GM18519 (cell line): Measurements from ENCODE around the gene CNTD1.
"Not testable (repeated sequence)": the region's sequence is repeated elsewhere in the genome, so short reads cannot be mapped to it uniquely, and the experiment has no call there.

Source experiments
- ATAC-seq: cut with Tn5 transposase; IDR thresholded peaks from one replicate; pipeline ENCODE4 v1.9.1; 2021; ENCODE audit warnings: mild to moderate bottlenecking, moderate library complexity; ENCODE audit not compliant: unreplicated experiment, low FRiP score

Gene CNTD1, protein sequence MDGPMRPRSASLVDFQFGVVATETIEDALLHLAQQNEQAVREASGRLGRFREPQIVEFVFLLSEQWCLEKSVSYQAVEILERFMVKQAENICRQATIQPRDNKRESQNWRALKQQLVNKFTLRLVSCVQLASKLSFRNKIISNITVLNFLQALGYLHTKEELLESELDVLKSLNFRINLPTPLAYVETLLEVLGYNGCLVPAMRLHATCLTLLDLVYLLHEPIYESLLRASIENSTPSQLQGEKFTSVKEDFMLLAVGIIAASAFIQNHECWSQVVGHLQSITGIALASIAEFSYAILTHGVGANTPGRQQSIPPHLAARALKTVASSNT

DNA sequence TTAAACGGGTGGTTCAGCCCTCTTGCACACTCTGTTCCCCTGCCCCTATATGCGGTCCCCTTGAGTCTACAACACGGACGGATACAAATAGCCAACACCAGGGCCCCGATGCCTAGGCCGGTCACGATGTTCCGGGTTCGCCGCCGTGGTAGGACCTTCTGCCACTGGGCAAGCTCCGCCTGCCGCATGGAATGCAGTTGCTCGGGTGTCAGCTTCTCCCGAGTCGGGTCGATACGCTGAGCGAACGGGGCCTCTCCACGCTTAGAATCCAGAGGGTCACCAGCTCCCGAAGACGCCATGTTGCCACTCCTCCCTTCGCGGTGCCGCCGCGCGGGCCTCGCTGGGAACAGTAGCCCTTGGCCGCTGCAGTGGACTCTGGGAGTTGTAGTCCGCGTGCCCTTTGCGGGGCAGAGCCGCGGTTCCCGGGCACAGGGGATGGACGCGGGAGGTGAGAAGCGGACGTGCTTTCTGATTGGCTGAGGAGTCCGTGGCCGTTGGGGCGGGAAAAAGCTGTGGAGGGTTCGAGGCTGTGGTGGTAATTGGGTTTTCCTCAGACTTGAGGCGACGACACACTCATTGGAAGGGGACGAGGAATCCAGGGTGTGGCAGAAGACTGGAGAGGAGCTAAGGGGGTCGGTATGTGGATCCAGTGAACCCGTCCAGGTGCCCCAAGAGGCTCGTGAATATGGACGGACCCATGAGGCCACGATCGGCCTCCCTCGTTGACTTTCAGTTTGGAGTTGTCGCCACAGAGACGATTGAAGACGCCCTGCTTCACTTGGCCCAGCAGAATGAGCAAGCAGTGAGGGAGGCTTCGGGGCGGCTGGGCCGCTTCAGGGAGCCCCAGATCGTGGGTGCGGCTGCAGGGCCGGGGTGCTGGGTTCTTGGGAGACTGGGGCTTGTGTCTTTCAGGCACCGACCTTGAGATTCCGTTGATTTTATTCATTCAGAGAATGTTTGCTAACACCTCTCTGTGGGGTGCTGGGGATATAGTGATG lies at the start of gene CNTD1, which contains the start of gene COA3:
CNTD1 (plus strand) TSS at position 479 of the 998 bp plus-strand sequence; CDS start at position 686, 207 bp downstream.
COA3 (minus strand) TSS at position 322 of the 998 bp plus-strand sequence; CDS start at position 299, 23 bp downstream.
- no peak for ATAC-seq

DNA sequence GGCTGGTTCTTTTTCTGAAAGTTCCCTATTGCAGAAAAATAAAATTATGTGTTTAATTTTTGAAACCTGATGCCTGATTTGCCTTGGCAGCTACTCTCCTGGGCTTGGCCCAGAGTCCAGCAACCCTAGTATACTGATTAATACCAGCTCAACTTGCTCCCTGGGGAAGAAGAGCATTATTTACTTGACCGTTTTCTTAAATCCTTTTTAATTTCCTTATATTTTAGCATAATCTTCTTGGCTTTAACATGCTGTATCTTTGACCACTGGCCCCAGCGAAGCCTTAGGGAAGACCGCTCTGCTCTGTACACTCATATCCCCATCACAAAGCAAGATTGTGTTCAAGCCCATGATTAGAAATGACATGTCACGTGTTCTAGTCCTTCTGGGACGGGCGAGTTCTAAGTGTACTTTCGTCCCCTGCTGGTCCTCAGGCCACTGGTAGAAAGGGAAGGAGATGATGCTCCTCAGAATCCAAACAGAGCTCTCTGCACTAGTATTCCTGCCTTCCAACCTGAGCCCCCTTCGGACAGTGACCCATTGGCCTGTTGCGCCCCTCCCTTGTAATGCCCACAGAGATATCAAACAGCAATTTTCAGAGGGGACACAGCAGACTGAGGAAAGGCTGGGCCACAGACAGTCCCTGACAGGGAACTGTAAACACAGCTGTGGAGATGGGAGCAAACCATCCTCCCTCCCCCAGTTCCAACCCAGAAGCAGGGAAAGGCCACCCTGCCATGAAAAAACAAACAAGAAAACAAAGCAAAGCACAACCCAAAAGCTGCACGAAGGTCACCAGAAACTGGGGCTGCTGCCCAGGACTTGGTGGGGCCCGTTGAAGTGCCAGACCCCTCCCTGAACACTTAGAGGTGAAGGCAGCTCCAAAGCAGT lies 49.5 kb upstream of the CNTD1 start:
- no peak for ATAC-seq

DNA sequence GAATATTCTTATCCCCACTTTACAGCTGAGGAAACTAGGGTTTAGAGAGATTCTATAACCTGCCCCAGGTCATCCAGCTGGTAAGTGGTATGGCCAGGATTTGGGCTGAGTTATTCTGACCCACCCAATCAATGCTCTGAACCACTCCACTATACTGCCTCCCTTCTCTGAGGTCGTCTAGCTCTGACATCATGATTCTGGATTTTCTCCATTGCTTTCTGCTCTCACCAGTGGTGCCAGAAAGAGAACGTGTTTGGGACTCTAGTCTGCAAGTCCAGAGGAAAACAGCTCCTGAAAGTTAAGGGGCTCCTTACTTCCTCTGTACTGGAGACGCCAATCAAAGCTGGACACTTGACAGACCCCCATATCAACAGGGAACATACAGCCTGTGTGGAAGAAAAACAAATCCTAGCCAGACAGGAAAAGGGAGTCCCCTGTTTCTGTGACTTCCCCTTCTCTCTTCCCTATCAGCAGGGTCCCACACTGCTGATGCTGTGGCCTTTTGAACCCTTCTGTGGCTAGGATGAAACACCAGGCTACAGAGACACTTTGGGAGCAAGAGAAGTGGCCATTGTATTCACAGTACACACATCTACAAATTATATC lies 47.8 kb upstream of the CNTD1 start:
- no peak for ATAC-seq

DNA sequence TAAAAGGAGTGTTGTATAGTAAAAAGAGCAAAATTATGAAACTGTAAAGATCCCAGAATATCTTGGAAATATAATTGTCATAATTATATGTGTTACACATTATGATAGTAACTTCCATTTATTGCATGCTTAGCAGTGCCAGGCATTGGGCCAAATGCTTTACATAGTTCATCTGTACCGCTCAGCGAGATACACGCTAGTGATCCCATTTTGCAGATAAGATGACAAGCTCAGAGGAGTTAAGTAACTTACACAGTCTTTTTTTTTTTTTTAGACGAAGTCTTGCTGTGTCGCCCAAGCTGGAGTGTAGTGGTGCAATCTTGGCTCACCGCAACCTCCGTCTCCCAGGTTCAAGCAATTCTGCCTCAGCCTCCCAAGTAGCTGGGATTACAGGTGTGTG lies 47.0 kb upstream of the CNTD1 start:
- ATAC-seq: no peak

DNA sequence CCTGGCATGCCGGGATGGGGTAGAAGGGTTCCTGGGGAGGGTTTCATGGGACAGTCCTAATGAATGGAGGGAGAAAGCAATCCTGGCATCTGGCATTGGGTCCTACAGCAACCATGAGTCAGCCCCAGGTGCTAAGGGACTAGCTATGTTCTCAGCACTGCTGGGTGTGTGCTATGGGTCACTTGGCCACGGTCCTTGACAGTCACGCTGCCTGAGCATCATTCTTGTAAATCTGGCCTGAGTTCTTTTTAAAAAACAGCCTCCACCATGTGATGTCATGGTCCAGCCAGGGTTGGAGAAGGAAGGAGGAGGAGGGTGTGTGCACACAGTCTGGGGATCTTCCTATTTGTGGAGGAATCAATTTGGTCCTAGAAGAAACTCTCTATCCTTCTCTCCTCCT lies 43.9 kb upstream of the CNTD1 start:
- ATAC-seq: no peak

DNA sequence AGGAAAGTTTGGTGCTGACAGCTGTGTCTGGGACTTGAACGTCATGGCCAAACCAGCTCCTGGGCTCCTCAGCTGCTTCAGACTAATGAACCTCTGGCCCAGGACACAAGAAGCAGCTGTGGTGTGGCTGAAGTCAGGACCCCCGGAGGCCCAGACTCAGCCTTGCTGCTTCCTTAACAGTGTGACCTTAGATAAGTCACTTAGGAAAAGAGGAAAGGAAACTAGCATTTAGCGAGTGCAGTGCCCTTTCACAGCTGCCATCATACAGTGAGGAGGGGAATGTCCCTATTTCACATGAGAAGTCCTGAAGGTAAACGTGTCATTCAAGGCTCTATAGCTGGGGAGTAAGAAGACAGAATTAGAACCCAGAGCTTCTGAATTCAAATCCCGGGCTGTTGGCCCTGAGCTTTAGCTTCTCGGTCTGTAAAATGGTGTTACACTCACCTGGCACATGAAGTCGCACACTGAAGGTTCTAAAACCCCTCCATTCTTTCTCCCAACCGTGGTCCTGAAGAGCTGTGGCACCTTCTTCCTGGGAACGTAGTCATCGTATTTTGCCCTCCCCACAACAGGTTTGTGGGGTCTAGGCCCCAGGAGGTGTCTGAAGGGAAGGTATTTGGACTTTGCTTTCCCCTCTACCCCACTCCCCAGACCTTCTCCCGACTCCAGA lies 38.5 kb upstream of the CNTD1 start:
- ATAC-seq: no peak

DNA sequence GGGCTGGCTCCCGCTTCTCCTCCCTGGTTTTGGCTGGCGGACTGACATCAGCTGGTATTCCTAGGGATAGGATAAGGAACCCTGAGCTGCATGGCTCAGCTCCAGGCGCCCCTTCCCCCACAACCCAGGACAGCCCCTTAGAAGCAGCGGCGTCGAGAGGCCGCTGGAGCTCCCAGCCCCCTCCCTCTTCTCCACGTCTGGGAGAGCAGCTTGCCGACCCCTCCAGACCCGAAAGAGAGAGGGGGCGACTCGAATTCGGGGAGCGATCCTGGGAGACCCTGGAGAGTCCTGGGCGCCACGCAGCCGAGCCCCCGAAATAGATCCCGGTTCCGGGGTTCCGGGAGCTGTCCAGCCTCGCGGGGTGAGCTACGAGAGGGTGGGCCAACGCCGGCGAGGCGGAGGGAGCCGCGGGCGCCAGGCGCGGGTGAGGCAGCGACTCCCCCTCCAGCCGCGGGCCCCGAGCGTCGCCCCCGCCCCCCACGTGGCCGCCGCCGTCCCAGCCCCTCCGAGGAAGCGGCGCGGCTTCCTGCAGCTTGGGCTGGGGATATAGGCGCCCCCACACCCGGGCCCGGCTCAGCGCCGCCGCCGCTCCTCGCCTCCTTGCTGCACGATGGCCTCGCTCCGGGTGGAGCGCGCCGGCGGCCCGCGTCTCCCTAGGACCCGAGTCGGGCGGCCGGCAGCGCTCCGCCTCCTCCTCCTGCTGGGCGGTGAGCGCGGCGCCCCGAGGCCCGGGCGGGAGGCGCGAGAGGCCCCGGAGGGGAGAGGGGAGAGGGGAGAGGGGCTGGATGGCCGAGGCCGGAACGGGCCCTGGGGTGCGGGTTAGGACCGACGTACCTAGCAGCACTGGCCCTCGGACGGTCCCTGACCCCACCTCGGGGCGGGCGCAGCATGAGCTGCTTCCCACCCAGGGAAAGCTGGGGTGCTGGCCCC lies 37.7 kb upstream of the CNTD1 start, which contains the start of gene RAMP2:
RAMP2 (plus strand) TSS at position 576 of the 930 bp plus-strand sequence; CDS start at position 611, 35 bp downstream.
- ATAC-seq: no peak

DNA sequence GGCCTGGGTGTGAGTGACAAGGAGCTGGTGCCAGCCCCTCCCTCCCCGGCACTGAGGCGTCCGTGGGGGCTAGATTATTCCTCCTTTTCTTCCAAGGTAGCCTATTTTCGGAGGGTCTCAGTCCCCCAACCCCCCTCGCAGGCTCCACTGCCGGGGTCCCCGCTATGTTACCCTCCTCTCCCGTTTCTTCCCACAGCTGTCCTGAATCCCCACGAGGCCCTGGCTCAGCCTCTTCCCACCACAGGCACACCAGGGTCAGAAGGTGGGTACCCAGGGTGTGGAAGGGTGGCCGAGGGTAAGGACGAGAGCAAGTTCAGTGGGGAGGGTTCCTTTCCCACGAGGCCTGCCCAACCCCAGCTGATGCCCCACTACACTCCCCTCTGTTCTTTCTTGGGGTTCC lies 37.0 kb upstream of the CNTD1 start:
- ATAC-seq: no peak

DNA sequence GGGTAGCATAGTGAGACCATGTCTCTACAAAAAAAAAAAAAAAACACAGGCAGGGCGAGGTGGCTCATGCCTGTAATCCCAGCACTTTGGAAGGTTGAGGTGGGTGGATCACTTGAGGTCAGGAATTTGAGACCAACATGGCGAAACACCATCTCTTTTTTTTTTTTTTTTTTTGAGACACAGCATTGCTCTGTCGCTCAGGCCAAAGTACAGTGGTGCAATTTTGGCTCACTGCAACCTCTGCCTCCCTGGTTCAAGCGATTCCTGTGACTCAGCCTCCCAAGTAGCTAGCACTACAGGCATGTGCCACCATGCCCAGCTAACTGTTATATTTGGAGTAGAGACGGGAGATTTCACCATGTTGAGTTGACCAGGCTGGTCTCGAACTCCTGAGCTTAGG lies 32.5 kb upstream of the CNTD1 start:
- no peak for ATAC-seq

DNA sequence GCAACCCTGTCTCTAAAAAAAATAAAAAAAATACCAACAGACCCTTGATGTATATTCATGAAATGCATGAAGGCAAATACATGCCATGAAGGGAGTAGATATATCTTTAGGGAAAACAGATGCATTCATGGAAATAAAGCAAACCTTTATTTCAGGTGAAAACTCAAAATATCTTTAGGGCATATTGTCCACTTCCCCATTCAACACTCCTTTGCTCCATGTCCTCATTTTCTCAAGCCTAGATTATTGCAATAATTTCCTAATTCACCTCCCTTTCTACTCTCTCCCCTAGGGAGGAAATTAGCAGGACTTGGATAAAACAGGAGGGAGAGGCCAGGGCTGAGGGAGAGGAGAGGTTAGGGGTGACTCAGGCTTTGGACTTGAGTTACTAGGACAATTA lies 31.1 kb upstream of the CNTD1 start:
- ATAC-seq: no peak

DNA sequence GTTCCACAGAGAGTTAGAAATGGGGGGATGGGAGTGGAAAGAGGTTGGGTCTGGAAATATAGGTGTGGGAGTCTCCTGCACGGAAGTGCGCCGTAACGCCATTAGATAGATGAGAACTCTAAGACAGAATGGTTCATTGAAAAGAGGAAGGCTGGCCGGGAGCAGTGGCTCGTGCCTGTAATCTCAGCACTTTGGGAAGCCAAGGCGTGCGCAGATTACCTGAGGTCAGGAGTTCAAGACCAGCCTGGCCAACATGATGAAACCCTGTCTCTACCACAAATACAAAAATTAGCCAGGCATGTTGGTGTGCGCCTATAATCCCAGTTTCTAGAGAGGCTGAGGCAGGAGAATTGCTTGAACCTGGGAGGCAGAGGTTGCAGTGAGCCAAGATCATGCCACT lies 30.7 kb upstream of the CNTD1 start:
- ATAC-seq: not testable (repeated sequence)

DNA sequence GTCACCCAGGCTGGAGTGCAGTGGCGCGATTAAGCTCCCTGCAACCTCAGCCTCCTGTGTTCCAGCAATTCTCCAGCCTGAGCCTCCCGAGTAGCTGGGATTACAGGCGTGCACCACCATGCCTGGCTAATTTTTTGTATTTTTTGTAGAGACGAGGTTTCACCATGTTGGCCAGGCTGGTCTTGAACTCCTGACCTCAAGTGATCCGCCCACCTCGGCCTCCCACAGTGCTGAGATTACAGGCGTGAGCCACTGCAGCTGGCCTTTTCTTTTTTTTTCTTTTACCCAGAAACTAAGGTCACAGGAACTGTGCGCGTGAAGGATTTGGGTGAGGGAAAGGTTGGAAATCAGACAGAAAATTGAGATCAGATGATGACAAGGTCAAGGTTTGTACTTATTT lies 28.7 kb upstream of the CNTD1 start:
- not testable (repeated sequence) for ATAC-seq

DNA sequence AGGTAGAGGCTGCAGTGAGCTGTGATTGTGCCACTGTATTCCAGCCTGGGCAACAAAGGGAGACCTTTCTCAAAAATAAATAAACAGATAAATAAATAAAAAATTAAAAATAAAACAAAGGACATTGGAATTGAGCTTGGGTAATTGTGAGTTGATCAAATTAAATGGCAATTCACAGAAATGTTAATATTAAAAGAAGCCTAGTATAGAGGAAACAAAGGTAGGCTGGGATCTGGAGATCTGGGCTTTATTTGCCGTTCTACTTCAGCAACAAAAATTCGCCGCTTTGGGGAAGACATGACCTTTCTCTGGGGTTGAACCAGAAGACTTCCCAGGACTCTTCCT lies 25.7 kb upstream of the CNTD1 start:
- no peak for ATAC-seq

DNA sequence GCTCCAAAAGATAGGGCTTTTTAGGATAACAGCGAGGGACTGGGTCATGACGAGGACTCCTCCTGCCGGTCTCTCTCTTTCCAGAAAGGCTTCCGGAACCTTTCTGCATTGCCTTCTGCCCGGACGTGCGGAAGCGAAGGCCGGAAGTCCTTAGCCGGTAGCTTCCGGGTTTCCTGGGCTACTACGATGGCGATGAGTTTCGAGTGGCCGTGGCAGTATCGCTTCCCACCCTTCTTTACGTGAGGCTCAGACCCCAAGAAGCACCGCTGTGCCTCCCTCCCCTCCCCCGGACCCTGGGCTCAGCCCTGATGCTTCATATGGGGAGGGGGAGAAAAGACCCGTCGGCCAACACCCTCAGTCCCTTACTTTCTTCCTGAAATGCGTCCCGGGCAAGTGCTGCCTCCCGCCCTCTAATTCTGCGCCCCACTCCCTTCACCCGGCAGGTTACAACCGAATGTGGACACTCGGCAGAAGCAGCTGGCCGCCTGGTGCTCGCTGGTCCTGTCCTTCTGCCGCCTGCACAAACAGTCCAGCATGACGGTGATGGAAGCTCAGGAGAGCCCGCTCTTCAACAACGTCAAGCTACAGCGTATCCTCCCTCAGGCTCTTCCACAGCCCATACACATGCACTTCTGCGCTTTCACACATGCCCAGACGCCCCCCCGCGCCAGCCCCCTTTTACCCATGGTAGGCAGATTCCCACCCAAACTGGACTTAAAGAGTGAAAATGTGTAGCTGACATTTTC lies 25.2 kb upstream of the CNTD1 start, which contains the start of gene VPS25:
VPS25 (plus strand) TSS at position 160 of the 746 bp plus-strand sequence; CDS start at position 187, 27 bp downstream.
- ATAC-seq: no peak

DNA sequence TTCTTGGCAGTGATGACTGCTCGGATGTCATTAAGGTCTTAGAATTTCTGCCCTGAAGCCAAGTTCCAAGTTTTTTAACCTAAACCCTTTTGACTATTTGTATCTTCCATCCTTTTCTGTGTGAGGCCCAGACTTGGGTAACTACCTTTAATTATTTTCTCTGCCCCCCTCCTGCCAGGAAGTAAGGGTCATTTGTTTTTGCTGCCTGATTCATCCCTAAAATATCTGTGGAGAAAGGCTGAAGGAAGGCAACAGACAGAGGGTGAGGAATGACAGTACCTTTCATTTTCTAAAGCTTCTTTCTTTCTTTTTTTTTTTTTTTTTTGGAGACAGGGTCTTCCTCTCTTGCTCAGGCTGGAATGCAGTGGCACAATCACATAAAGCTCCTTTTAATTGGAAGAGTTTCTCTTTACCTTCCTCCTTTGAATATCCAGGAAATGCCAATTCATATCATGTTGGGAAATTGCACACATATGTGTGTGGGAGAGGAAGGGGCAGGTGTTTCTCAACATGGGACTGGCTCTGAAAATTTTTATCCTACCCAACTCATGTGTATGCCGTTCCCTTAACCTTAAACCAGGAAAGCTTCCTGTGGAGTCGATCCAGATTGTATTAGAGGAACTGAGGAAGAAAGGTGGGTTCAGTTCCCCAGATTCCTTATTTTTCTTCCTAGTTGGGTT lies 24.5 kb upstream of the CNTD1 start:
- ATAC-seq: no peak

DNA sequence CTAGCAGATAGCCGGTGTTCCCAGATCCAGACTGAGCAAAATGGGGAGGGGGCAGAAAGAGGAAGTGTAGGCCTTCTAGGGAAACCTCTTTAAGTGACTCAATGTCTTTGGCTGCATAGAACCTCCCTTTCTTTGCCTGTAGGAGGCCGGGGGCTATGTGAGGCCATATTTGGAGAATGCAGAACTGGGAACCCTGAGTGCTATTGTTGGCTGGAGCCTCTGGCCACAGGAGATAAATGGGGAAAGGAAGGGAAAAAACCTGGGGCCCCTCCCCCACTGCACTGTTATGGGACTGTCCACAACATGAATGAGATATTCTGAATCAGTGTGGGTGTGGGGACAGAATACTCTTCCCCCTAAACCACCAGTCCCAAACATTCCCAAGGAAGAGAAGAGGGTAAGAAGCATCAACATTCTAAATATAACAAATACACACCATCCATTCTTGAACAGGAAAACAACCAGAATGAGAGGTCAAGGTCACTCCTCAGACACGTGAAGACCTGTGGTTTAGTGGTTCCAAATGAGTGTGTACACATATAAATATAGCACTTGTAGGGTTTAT lies 23.0 kb upstream of the CNTD1 start:
- no peak for ATAC-seq

DNA sequence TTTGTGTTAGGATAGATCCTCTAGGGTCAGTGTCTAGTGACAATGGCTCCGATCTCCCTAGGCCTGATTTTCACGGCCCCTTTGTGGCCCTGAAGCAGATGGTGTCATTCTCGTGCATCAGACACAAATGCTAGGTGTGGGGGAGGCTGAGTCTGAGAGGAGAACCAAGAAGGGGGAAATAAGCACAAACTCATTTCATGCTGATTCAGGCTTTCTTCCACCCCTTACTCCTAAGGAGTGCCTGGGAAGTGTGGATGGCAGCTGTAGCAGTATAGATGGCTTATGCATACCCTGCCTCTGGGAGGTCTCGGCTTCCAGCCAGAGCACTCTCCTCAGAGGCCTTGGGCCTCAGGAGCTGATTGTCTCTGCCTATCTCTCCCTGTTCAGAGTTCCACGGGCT lies 20.1 kb upstream of the CNTD1 start:
- no peak for ATAC-seq
